Activated effector memory CD4-positive, alpha-beta T cell treated with Interleukin-2 at 50 U/mL for 16 hours (primary cell): ENCODE results near the gene RIC1.
"Not testable (repeated sequence)": the region's sequence is repeated elsewhere in the genome, so short reads cannot be mapped to it uniquely, and the experiment has no call there.

Experiments used
- DNase-seq: peaks from one replicate; pipeline ENCODE4 v3.0.0-alpha.2; 2020

Gene RIC1

DNA sequence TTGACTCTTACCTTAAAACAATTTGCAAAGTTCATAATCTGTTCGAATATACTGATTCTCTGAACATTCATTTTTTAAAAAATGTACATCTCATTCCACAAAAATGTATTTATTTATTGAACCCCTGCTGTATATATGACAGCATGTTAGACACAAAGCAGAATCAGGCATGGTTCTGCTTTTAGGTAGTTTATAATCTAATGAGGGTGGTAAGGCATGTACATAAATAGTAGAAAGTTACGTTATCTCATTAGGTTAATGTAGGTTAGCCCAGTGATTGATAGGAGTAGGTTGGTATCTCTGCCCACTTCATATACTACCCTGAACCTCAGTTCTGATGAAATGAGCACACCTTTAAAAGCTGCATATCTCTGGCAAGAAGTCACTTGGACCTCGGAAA, 114.2 kb downstream of the RIC1 start:
- DNase-seq: no peak

GRCh38 chr9:5748438-5748837, 119.5 kb downstream of the RIC1 start:
- no peak for DNase-seq

DNA sequence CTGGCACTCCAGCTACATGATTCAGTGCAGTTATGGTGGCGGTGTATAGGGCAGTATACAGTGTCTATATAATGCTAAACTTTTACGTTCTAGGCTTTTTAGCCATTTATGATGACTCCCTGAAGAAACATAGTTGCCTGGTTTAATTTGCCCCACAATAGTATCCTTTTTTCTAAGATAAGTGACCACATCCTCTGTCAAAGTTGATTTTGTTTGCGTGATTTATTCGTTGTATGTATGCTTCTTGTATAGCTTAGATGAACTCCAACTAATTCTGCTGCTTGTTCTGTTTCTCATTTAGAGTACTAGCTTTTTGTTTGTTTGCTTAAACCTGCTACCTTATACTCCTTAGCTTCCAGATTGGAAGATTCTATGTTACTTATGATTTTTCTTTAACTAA, 120.4 kb downstream of the RIC1 start:
- no peak for DNase-seq

GRCh38 chr9:5750569-5750968, 121.7 kb downstream of the RIC1 start:
- no peak for DNase-seq

DNA sequence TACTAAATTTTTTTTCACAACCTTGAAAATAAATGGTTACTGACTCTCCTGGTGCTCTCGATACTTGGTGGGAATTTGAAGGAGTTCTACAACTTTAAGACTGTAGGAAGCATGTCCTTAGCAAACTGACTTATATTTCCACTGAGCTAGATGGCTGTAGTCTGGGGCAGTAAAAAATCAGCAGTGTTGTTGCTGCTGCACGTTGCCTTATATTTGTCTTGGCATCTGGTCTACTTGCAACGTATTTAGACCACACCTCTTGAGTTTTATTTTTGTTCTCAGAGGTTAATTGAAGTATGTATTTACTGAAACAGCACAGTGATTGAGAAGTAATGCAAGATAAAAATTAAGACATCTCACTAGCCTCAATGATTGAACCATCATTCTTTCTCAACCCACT, 127.7 kb downstream of the RIC1 start:
- no peak for DNase-seq

DNA sequence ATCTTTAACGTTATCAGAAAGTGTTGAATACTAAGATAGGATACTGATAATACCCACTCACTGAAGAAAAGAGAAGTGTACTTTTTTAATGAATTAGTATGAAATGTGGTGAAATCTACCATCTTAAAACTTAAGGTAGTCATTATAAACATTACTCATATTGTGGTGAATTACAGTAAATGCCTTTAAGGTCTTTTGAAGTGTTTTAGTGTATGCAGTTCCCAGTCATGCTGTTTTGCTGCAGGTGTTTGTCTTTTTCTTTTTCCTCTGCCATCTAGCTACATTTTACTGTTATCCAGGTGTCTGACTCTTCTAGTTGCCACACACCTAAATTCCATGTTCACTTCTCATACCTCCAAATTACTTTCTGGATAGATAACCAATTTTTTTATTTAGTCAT, 131.4 kb downstream of the RIC1 start:
- DNase-seq: no peak

DNA sequence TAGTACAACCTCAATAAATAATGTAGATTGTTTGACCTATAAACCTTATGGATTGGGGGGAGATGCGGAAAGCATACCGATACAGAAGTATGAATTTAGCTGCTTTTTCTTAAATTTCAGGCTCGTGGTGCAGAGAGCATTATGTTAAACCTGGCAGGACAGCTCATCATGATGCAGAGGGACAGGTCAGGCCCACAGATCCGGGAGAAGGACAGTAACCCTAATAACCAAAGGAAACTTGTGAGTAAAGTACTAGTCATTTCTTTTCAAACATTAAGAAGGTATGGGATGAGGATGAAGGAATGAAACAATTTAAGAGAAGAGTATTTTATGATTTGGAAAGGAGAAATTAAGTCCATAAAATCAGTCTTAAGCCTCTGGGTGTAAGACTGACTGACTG, 133.5 kb downstream of the RIC1 start:
- DNase-seq: no peak

DNA sequence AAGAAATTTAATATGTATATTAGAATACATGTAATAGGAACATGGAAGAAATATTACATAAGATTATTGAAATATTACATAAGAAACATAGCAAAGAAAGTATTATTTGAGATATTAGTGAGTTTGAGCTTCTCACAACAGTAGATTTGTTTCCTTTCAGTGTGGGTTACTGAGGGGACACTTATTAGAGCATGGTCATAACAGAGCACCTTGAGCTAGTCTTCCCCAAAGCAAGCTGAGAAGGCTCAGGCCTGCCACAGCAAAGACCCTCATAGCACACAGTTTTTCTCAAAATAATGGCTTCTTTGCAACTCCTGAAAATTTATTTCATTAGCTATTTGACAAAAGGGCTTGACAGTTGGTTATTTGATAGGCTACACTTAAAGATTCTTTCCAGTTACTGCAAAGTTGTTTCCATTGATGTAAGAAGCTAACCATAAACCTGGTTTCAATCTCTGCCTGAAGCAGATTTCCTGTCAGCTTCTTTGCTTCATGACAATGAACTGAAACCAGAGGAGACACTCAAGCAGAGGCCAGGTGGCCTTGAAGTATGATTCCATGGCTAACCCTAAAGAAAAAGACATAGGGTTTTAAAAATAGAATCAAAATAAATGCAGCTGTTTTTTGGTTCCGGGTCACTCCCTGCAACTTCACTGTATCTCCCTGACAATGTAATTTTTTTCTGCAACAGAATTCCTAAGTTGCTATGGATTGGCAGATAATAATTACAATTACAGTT, 135.4 kb downstream of the RIC1 start:
- no peak for DNase-seq

- DNase-seq: no peak
These were observed 139.3 kb downstream of the RIC1 start for GRCh38 chr9:5767968-5768932.

DNA sequence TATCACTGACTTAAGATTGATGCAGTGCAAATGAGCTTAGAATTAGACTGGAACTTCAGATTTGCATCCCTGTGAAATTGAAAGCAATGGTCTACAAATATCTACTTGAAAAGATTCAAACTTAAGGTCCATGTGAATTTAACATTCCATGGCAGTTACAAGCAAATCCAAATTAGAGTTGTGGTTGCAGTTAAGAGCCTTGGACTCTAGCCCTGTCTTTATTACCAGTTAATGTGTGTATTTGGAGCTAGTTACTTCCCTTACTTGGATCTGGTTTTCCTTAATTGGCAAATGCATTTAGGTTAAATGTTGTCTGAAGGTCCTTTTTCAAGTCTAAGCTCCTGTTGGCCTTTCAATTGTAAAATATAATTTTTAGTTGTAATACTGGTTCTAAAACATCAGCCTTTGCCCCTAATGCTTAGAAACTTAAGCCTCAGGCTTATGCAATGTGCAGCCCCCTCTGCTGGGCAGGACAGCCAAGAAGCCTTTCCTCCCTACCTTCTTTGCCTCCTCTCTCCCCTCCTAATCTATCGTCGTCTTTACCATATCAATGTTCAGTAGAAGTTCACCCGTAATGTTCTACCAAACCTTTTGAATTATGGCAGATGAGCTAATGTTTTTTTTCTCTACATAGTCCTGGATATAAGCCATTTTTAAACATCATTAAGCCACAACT, 144.6 kb downstream of the RIC1 start:
- DNase-seq: no peak

DNA sequence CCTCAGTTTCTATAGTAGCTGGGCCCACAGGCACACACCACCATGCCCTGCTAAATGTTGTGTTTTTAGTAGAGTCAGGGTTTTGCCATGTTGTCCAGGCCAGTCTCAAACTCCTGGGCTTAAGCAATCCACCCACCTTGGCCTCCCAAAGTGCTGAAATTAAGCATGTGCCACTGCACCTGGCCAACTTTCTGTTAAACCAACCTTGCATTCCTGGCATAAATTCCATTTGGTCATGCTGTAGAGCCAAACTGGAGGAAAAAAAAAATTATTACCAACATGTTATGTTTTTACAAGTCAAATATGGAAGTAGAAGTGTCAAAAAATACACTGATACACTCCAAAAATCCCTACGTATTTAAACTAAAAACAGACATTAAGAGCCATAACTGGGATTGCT, 149.9 kb downstream of the RIC1 start:
- DNase-seq: no peak

DNA sequence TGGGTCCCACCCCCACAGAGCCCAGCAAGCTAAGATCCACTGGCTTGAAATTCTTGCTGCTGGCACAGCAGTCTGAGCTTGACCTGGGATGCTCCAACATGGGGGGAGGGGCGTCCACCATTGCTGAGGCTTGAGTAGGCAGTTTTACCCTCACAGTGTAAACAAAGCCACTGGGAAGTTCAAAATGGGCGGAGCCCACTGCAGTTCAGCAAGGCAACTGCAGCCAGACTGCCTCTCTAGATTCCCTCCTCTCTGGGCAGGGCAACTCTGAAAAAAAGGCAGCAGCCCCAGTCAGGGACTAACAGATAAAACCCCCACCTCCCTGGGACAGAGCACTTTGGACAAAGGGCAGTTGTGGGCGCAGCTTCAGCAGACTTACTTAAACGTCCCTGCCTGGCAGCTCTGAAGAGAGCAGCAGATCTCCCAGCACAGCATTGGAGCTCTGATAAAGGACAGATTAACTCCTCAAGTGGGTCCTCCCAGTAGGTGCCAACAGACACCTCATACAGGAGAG, 150.9 kb downstream of the RIC1 start:
- DNase-seq: not testable (repeated sequence)

GRCh38 chr9:5783420-5783819, 154.5 kb downstream of the RIC1 start:
- DNase-seq: not testable (repeated sequence)

DNA sequence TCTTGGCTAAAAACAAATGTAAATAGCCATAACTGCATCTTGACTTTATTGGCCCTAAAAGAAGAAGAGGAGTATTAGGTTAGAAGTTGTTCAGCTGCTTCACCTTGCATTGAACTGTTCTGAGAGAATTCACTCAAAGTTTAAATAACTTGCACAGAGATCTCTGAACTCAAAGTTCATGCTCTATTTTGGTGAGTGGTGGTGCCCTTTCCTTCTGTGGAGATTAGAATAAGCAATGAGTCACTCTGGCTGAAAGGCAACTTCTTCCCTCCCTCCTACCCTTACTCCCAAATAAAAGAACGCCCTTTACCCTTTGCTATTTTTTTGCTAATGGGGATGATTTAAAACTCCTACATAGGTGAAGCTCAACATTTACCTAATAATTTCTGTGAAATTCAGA, 155.1 kb downstream of the RIC1 start:
- DNase-seq: no peak

GRCh38 chr9:5784526-5785315, 155.8 kb downstream of the RIC1 start:
- DNase-seq: no peak

- DNase-seq: no peak
These were observed 157.6 kb downstream of the RIC1 start for GRCh38 chr9:5786370-5787127.

DNA sequence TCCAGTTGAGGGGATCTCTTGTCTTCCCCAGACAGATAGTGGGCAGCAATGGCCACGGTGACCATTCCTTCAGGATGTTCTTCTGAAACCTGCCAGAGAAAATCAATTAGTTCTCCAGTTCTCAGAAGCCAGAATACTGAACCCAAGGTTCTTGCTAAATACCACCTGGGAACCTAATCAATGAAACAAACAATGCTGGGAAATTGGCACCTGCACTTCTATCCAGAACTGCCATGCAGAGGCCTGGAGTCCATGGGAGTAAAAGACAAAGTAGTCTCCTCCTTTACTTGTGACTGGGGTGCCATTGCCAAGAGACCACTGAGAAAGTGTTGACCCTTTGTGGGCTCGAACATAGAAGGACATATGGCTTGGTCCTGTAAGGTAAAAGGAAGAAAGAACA, 158.3 kb downstream of the RIC1 start:
- DNase-seq: no peak

- no peak for DNase-seq
These were observed 158.9 kb downstream of the RIC1 start for GRCh38 chr9:5787759-5788302.

- no peak for DNase-seq
These were observed 160.6 kb downstream of the RIC1 start for GRCh38 chr9:5789489-5789888.

- DNase-seq: no peak
These were observed 162.0 kb downstream of the RIC1 start for GRCh38 chr9:5790923-5791322.

DNA sequence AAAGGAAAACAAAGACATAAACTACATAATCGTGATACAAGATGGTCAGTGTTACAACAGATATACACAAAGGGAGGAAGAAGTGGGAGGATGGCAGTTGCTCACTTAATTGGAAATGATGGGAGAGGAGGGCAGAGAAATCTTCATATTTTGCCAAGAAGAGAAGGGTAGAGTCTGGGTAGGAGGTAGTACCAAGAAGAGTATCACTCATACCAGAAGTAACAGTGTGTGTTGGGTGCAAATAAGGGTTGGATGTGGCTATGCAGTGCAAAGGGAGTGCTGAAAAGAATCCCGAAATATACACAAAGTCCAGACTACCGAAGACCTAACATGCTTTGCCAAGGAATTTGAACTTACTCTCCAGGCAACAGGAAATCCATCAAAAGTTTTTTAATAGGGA, 163.0 kb downstream of the RIC1 start:
- no peak for DNase-seq
